ENCODE data around the gene PNPT1. TPM values are rescaled to one million over a fixed set of nuclear protein-coding genes. Genes with fewer than 3 reads are reported as not detected.

The PNPT1 gene
- total and polyA plus RNA-seq, 3 donors from 2014 or later = 15.7 to 20.0 (median 16.8) TPM

DNA sequence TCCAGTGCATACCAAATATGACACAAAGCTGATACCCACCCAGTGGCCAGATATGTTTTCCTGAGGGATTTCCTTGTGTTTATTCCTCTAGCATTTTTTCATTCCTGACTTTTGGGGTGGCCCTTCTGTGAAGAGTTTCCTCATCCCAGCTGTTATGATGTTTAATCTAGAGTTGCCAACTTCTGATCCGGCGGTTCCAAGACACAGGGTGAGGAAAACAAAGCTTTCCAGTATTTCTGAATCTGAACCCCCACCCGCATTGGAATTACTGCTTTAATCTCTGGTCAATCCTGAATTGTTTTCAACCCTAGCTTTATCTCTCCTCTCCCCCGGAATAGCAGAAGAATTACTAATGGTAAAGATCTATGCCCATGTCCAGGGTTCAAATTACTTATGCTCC, 39.2 kb upstream of the PNPT1 start:
- 55 to 57% methylated on average over 4 of the region's 4 CpGs for WGBS, 2 donors

DNA sequence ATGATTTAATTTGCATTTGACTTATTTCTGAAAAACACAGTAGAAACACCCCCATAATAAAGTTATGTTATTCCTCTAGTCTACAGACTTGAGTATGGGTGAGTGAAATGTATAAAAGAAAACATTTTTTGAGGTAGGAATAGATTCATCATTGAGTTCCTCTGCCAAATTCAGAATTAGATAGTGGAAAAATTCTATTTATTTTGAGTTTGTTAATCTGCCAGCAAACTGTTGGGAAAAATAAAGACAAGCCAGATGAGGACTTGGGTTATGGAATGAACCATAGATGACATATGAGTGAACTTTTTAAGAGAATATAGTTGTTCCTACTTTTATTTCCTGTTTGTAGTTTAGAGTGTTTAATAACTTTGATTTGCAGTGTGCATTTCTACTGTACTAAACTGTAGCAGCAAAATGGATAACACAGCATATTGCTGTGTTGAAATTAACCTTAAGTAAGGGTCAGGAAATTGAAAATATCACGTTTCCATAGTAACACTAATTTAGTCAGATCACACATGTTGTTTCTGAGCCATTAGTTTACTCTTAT, 35.6 kb upstream of the PNPT1 start:
- H3K4me3 ChIP-seq = no peak overlapping the region
- DNase-seq = no peak
- H3K27me3 ChIP-seq = no peaks in the 10 kb centered on the region
- H3K36me3 ChIP-seq (ENCODE audit: low read depth, missing control alignments) = no peaks in the 10 kb centered on the region
- H3K27ac ChIP-seq = no peak overlapping the region
- intact Hi-C loops (cut with DNase I; ENCODE audit: low total_unique reads) = no loop called here
- 50 to 51% methylated on average over 1 of the region's 1 CpG for WGBS, 2 donors
- no peak for TF ChIP-seq POLR2A (IDR thresholded peaks at IDR 0.05)
- no peak for TF ChIP-seq CTCF (IDR thresholded peaks at IDR 0.05)
- H3K4me1 ChIP-seq = no peaks in the 10 kb centered on the region
- H3K9me3 ChIP-seq = no peaks in the 10 kb centered on the region

More for the DNA sequence above, 39.2 kb upstream of the PNPT1 start:
- no peak overlapping the region for H3K4me3 ChIP-seq
- no peaks in the 10 kb centered on the region for H3K36me3 ChIP-seq (ENCODE audit: low read depth, missing control alignments)
- H3K27ac ChIP-seq = no peak overlapping the region
- no peaks in the 10 kb centered on the region for H3K27me3 ChIP-seq
- DNase-seq = no peak
- no peaks in the 10 kb centered on the region for H3K9me3 ChIP-seq
- H3K4me1 ChIP-seq = no peaks in the 10 kb centered on the region
- TF ChIP-seq POLR2A (IDR thresholded peaks at IDR 0.05) (no peak), CTCF (IDR thresholded peaks at IDR 0.05) (no peak)
- intact Hi-C loops (cut with DNase I; ENCODE audit: low total_unique reads) = no loop called here

DNA sequence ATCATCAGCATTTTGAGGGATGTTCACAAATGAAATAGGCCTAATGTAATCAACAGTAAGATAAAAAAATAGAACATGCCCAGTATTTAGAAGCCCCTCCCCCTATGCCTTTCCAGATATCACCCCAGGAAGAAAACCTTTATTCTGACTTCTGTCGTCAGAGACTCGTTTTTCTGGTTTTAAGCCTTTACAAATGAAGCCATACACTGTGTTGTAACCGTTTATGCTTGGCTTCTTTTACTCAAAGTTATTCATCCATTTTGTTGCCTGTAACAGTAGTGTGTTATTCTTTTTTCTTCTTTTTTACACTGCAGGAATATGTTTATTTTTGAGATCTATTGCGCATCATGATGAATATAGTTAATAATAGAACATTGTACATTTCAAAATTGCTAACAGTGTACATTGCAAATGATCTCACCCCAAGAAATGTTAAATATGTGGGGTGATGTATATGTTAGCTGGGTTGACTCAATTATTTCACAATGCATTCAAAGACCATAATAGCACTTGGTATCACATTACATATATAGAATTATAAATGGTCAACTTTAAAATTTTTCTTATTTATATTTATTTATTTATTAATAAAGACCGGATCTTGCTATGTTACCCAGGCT, 28.1 kb upstream of the PNPT1 start:
- H3K4me3 ChIP-seq = no peak overlapping the region
- no peak for DNase-seq
- intact Hi-C loops (cut with DNase I; ENCODE audit: low total_unique reads) = no loop called here
- TF ChIP-seq POLR2A (IDR thresholded peaks at IDR 0.05) (no peak), CTCF (IDR thresholded peaks at IDR 0.05) (no peak)
- H3K9me3 ChIP-seq = no peaks in the 10 kb centered on the region
- H3K36me3 ChIP-seq (ENCODE audit: low read depth, missing control alignments) = no peaks in the 10 kb centered on the region
- H3K27me3 ChIP-seq = no peaks in the 10 kb centered on the region
- no peak overlapping the region for H3K27ac ChIP-seq
- 63 to 68% methylated on average over 5 of the region's 5 CpGs for WGBS, 2 donors
- H3K4me1 ChIP-seq = no peaks in the 10 kb centered on the region

GRCh38 chr2:55720417-55720816, 26.8 kb upstream of the PNPT1 start:
- TF ChIP-seq CTCF (IDR thresholded peaks at IDR 0.05) (no peak), POLR2A (IDR thresholded peaks at IDR 0.05) (no peak)
- DNase-seq = no peak
- 27 to 39% methylated on average over 11 of the region's 11 CpGs for WGBS, 2 donors
- intact Hi-C loops (cut with DNase I; ENCODE audit: low total_unique reads) = no loop called here
- Histone ChIP-seq H3K4me1 (no peaks in the 10 kb centered on the region), H3K36me3 (ENCODE audit: low read depth, missing control alignments) (no peaks in the 10 kb centered on the region), H3K9me3 (no peaks in the 10 kb centered on the region), H3K4me3 (peak overlapping the region in 1 of 2 donors; percentile 7), H3K27ac (no peak overlapping the region), H3K27me3 (no peaks in the 10 kb centered on the region)

GRCh38 chr2:55719852-55720251, 26.2 kb upstream of the PNPT1 start:
- intact Hi-C loops (cut with DNase I; ENCODE audit: low total_unique reads) = no loop called here
- TF ChIP-seq CTCF (IDR thresholded peaks at IDR 0.05) = no peak
- no peak for TF ChIP-seq POLR2A (IDR thresholded peaks at IDR 0.05)
- Histone ChIP-seq H3K4me3 (peak overlapping the region in 1 of 2 donors; percentile 7), H3K27me3 (no peaks in the 10 kb centered on the region), H3K36me3 (ENCODE audit: low read depth, missing control alignments) (no peaks in the 10 kb centered on the region), H3K4me1 (no peaks in the 10 kb centered on the region), H3K27ac (no peak overlapping the region), H3K9me3 (no peaks in the 10 kb centered on the region)
- DNase-seq = no peak
- WGBS, 2 donors = 62 to 79% methylated on average over 1 of the region's 1 CpG

Measured in testis (tissue), 3 donors.